HepG2 (cell line): ENCODE measurements around the gene FAM187B. TPM values are rescaled to one million over a fixed set of nuclear protein-coding genes. Genes with fewer than 3 reads are reported as not detected.

Experiments
- AHDC1 ChIP-seq: sonication (generic); formaldehyde crosslinking; IDR thresholded peaks from 2 replicates; pipeline ENCODE4 v1.5.1; 2020; ENCODE audit warnings: mild to moderate bottlenecking, missing genetic modification reagents, borderline replicate concordance
- CREB1 ChIP-seq, 2 experiments: fragments of 450-650 bp in 1 of 2; IDR thresholded peaks; 2 replicates each; pipeline ENCODE4 v1.6.1; 2016 to 2017; ENCODE audit warnings: control low read depth in 1 of 2, mild to moderate bottlenecking in 1 of 2, missing compliant biosample characterization in 1 of 2, missing genetic modification characterization in 1 of 2
- EED ChIP-seq: sonication (generic); formaldehyde crosslinking; IDR thresholded peaks from 2 replicates; pipeline ENCODE4 v1.5.0; 2020; ENCODE audit warnings: mild to moderate bottlenecking, missing genetic modification reagents
- GTF3A ChIP-seq: sonication (generic); formaldehyde crosslinking; conservative IDR thresholded peaks from 2 replicates; pipeline ENCODE4 v1.4.0; 2020; ENCODE audit warnings: mild to moderate bottlenecking, missing genetic modification reagents
- IKZF1 ChIP-seq: fragments of 450-650 bp; IDR thresholded peaks from 2 replicates; pipeline ENCODE4 v1.7.1; 2016
- JUND ChIP-seq: sonication (generic); formaldehyde crosslinking; IDR thresholded peaks from 2 replicates; pipeline ENCODE4 v1.8.0; 2022; ENCODE audit warnings: mild to moderate bottlenecking, missing genetic modification reagents
- MYNN ChIP-seq: sonication (generic); formaldehyde crosslinking; IDR thresholded peaks from 2 replicates; pipeline ENCODE4 v1.4.0; 2020; ENCODE audit warnings: mild to moderate bottlenecking, low read depth, missing genetic modification reagents
- NR2F1 ChIP-seq, 2 experiments: fragments of 450-650 bp in 1 of 2; formaldehyde crosslinking in 1 of 2; IDR thresholded peaks; 2 replicates each; pipeline versions ENCODE4 v1.5.0 to v1.6.1; 2016 to 2020; ENCODE audit warnings: mild to moderate bottlenecking in 1 of 2, missing compliant biosample characterization in 1 of 2, missing genetic modification reagents in 1 of 2, moderate library complexity in 1 of 2
- PITX1 ChIP-seq: sonication (generic); formaldehyde crosslinking; IDR thresholded peaks from 2 replicates; pipeline ENCODE4 v1.5.1; 2020; ENCODE audit warnings: mild to moderate bottlenecking, missing genetic modification reagents
- RELA ChIP-seq: sonication (generic); formaldehyde crosslinking; IDR thresholded peaks from 2 replicates; pipeline ENCODE4 v1.4.0; 2020; ENCODE audit warnings: missing genetic modification reagents
- RFXANK ChIP-seq: IDR thresholded peaks from 2 replicates; pipeline ENCODE4 v1.6.1; 2016
- SNRNP70 ChIP-seq: fragments of 200-400 bp; formaldehyde crosslinking; IDR thresholded peaks from 2 replicates; pipeline ENCODE4 v1.6.1; 2017; ENCODE audit warnings: mild to moderate bottlenecking, low read depth, low read length, moderate library complexity
- SOX6 ChIP-seq, 2 experiments: fragments of 450-650 bp in 1 of 2; sonication (generic) in 1 of 2; formaldehyde crosslinking in 1 of 2; IDR thresholded peaks; 2 replicates each; pipeline versions ENCODE4 v1.4.0 to v1.6.1; 2017 to 2020; ENCODE audit warnings: antibody characterized with exemption in 1 of 2, mild to moderate bottlenecking in 1 of 2, missing genetic modification reagents in 1 of 2
- SRY ChIP-seq: sonication (generic); formaldehyde crosslinking; IDR thresholded peaks from 2 replicates; pipeline ENCODE4 v1.8.0; 2022; ENCODE audit warnings: mild to moderate bottlenecking, missing genetic modification reagents
- ZFP37 ChIP-seq: sonication (generic); formaldehyde crosslinking; IDR thresholded peaks from 2 replicates; pipeline ENCODE4 v1.4.0; 2020; ENCODE audit warnings: missing genetic modification reagents, borderline replicate concordance
- ZNF317 ChIP-seq: sonication (generic); formaldehyde crosslinking; IDR thresholded peaks from 2 replicates; pipeline ENCODE4 v1.5.0; 2020; ENCODE audit warnings: mild to moderate bottlenecking, missing genetic modification reagents
- ZNF432 ChIP-seq: sonication (generic); formaldehyde crosslinking; IDR thresholded peaks from 2 replicates; pipeline ENCODE4 v1.5.0; 2020; ENCODE audit warnings: missing genetic modification reagents, mild to moderate bottlenecking, borderline replicate concordance
- ZNF446 ChIP-seq: sonication (generic); formaldehyde crosslinking; IDR thresholded peaks from 2 replicates; pipeline ENCODE4 v1.5.0; 2020; ENCODE audit warnings: mild to moderate bottlenecking, missing genetic modification reagents
- ZNF782 ChIP-seq: sonication (generic); formaldehyde crosslinking; IDR thresholded peaks from 2 replicates; pipeline ENCODE4 v1.4.0; 2020; ENCODE audit warnings: missing genetic modification reagents, mild to moderate bottlenecking, borderline replicate concordance
- polyA plus RNA-seq, 8 experiments: library from polyadenylated mRNA; depleted of rRNA in 3 of 8; stranded (reverse) in 7 of 8; unstranded in 1 of 8; fragments of >200 nt; fragmentation: Illumina TruSeq in 4 of 8; extraction: Trizol in 4 of 8; gene quantifications; 2 replicates each; pipeline versions ENCODE4 v1.2.1 to v1.2.3, GENCODE V29; 2011 to 2016; ENCODE audit warnings: low read depth in 4 of 8, missing spikeins in 1 of 8, mixed read lengths in 1 of 8; ENCODE audit not compliant: insufficient read depth in 1 of 8
- total RNA-seq, 5 experiments: library from RNA; depleted of rRNA; stranded (reverse); fragments of >200 nt; fragmentation: Illumina TruSeq; extraction: Trizol; gene quantifications; 2 replicates each; pipeline ENCODE4 v1.2.3, GENCODE V29; 2016; ENCODE audit warnings: low read depth in 1 of 5
- TF ChIP-seq, protein P1 (sequence below): sonication (generic); formaldehyde crosslinking; IDR thresholded peaks from 2 replicates; pipeline ENCODE4 v1.8.1; 2022; ENCODE audit warnings: low read depth, mild to moderate bottlenecking, missing genetic modification reagents
- TF ChIP-seq, protein P2 (sequence below): IDR thresholded peaks from 2 replicates; pipeline ENCODE4 v1.6.1; 2016; ENCODE audit warnings: missing compliant biosample characterization, missing genetic modification reagents, borderline replicate concordance

FAM187B gene
- total and polyA plus RNA-seq, 2 of the 13 experiments (the other 11 are each of a cell fraction or from before 2014, with no cell fraction given) = not detected

GRCh38 chr19:35249146-35249847 is 20.8 kb upstream of the FAM187B start (continued):
- TF ChIP-seq SOX6 (IDR thresholded peaks at IDR 0.05) = no peak
- no peak for TF ChIP-seq SOX6 (CRISPR knock-in tag; IDR thresholded peaks at IDR 0.05)
- no peak for TF ChIP-seq ZFP37
- no peak for TF ChIP-seq ZNF317 (CRISPR knock-in tag)
- no peak for TF ChIP-seq SRY (CRISPR knock-in tag)
- TF ChIP-seq PITX1 (CRISPR knock-in tag) = no peak
- TF ChIP-seq, protein P1, sequence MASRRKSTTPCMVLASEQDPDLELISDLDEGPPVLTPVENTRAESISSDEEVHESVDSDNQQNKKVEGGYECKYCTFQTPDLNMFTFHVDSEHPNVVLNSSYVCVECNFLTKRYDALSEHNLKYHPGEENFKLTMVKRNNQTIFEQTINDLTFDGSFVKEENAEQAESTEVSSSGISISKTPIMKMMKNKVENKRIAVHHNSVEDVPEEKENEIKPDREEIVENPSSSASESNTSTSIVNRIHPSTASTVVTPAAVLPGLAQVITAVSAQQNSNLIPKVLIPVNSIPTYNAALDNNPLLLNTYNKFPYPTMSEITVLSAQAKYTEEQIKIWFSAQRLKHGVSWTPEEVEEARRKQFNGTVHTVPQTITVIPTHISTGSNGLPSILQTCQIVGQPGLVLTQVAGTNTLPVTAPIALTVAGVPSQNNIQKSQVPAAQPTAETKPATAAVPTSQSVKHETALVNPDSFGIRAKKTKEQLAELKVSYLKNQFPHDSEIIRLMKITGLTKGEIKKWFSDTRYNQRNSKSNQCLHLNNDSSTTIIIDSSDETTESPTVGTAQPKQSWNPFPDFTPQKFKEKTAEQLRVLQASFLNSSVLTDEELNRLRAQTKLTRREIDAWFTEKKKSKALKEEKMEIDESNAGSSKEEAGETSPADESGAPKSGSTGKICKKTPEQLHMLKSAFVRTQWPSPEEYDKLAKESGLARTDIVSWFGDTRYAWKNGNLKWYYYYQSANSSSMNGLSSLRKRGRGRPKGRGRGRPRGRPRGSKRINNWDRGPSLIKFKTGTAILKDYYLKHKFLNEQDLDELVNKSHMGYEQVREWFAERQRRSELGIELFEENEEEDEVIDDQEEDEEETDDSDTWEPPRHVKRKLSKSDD (CRISPR knock-in tag) = no peak
- TF ChIP-seq RELA (CRISPR knock-in tag) = no peak
- TF ChIP-seq MYNN (CRISPR knock-in tag) = no peak
- TF ChIP-seq SNRNP70 = no peak
- TF ChIP-seq JUND (CRISPR knock-in tag) = no peak
- no peak for TF ChIP-seq IKZF1
- 0 out of 2 replicates have a peak, but pooled peaks have one; percentile 2 for TF ChIP-seq RFXANK (CRISPR knock-in tag)
- TF ChIP-seq, protein P2, sequence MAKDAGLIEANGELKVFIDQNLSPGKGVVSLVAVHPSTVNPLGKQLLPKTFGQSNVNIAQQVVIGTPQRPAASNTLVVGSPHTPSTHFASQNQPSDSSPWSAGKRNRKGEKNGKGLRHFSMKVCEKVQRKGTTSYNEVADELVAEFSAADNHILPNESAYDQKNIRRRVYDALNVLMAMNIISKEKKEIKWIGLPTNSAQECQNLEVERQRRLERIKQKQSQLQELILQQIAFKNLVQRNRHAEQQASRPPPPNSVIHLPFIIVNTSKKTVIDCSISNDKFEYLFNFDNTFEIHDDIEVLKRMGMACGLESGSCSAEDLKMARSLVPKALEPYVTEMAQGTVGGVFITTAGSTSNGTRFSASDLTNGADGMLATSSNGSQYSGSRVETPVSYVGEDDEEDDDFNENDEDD = no peak
- TF ChIP-seq CREB1 (IDR thresholded peaks at IDR 0.05) = no peak
- no peak for TF ChIP-seq CREB1 (CRISPR knock-in tag; IDR thresholded peaks at IDR 0.05)
- no peak for TF ChIP-seq ZNF432 (CRISPR knock-in tag)
- TF ChIP-seq AHDC1 (CRISPR knock-in tag) = no peak
- peak; percentile 73; the same call in 1 of the 2 replicates for TF ChIP-seq ZNF782 (CRISPR knock-in tag)
- no peak for TF ChIP-seq GTF3A
- peak; percentile 8; the same call in 1 of the 2 replicates for TF ChIP-seq EED (CRISPR knock-in tag)
- TF ChIP-seq ZNF446 (CRISPR knock-in tag) = no peak
- no peak for TF ChIP-seq NR2F1 (CRISPR knock-in tag; IDR thresholded peaks at IDR 0.05)
